Activated CD4-positive, alpha-beta memory T cell treated with anti-CD3 and anti-CD28 coated beads for 36 hours (primary cell): ENCODE measurements around the gene GBGT1. TPM values are rescaled to one million over a fixed set of nuclear protein-coding genes. Genes with fewer than 3 reads are reported as not detected.
A peak's percentile ranks its signal among the peaks of the same experiment; 100 is the strongest.

Experiments used
- CTCF ChIA-PET: fragments of 350-600 bp; sonication (Branson Sonifier 250); formaldehyde crosslinking; loops from one replicate; lab custom pipeline; 2021; ENCODE audit warnings: antibody characterized with exemption, inconsistent platforms; lab: Charles Lee
- POLR2A ChIA-PET: fragments of 350-600 bp; sonication (Branson Sonifier 250); formaldehyde crosslinking; loops from one replicate; lab custom pipeline; 2021; ENCODE audit warnings: antibody characterized with exemption; lab: Charles Lee
- DNase-seq: peaks from one replicate; pipeline ENCODE4 v3.0.0-alpha.2; 2020
- H3K27ac Mint-ChIP-seq: one replicate; pipeline ENCODE4 v1.8.0; 2021; ENCODE audit warnings: mixed read lengths
- H3K27me3 Mint-ChIP-seq: one replicate; pipeline ENCODE4 v1.8.0; 2021; ENCODE audit warnings: mixed read lengths
- H3K36me3 Mint-ChIP-seq: one replicate; pipeline ENCODE4 v1.8.0; 2021; ENCODE audit warnings: mixed read lengths
- H3K4me1 Mint-ChIP-seq: one replicate; pipeline ENCODE4 v1.8.0; 2021; ENCODE audit warnings: low read depth, mixed read lengths
- H3K4me3 Mint-ChIP-seq: one replicate; pipeline ENCODE4 v1.8.0; 2021; ENCODE audit warnings: mild to moderate bottlenecking, mixed read lengths
- H3K9me3 Mint-ChIP-seq: one replicate; pipeline ENCODE4 v1.8.0; 2021; ENCODE audit warnings: mixed read lengths
- intact Hi-C: fragments of 100-400 bp; cut with micrococcal nuclease; formaldehyde crosslinking; loops from one replicate; pipeline ENCODE4 v1.15.1; 2023
- total RNA-seq, 2 experiments: library from RNA; stranded (reverse); gene quantifications; one replicate each; pipeline ENCODE4 v1.2.3, GENCODE V29; 2021

The GBGT1 gene
- total RNA-seq, 2 experiments from 2014 or later = 3.2 to 3.6 TPM

DNA sequence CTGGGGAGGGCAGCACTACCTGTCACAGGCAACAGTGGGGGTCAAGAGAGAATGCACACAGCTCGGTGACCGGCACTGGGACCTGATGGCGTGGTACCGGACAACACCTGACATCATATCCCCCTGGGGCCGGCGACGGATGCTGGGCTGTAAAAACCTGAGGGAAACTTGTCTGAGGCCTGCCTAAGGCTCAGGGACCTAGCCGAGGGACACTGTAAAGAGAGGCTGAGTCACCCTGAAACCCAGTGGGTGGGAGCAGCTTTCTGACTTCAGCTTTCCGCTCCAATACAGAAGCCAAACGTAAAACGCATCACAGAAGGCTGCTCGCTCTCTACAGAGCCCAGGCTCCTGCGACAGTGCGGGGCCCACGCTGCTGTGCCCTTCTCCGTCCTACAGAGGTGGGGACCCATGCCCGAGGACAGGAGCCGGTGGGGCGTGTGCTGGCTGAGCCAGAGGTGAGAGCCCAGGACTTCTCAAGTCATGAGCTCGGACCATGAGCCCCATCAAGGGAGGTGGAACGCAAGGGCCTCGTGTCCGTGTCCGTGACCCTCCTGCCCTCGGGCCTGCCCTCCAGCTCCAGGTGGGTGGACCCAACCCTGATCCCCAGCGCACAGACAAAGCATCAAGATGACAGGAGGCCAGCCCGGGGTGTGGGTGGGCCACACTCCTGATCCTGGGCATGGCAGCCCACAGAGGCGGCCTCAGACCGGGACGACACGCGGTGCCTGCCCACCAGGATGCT, 47.9 kb downstream of the GBGT1 start:
- intact Hi-C loops = loop anchor here (1.0 kb wide), 2 partner anchors 20 to 32 kb away; no protein-coding TSS in a partner anchor
- Mint-ChIP-seq H3K27ac (peak overlapping the region; percentile 91), H3K4me1 (peaks cover 68% of the 10 kb centered on the region), H3K27me3 (no peaks in the 10 kb centered on the region), H3K9me3 (no peaks in the 10 kb centered on the region), H3K36me3 (peaks cover 4% of the 10 kb centered on the region), H3K4me3 (peak overlapping the region; percentile 56)
- CTCF ChIA-PET = interaction anchor here (0.6 to 26.8 kb wide), 7 partner anchors 12 to 91 kb away, joined by 3 to 552 read pairs (median 3); no protein-coding TSS in a partner anchor
- DNase-seq = peak; percentile 89
- POLR2A ChIA-PET = interaction anchor here (0.6 to 4.6 kb wide), 8 partner anchors 10 to 255 kb away, joined by 3 to 27 read pairs (median 4); partner anchors contain the start of gene GTF3C5

DNA sequence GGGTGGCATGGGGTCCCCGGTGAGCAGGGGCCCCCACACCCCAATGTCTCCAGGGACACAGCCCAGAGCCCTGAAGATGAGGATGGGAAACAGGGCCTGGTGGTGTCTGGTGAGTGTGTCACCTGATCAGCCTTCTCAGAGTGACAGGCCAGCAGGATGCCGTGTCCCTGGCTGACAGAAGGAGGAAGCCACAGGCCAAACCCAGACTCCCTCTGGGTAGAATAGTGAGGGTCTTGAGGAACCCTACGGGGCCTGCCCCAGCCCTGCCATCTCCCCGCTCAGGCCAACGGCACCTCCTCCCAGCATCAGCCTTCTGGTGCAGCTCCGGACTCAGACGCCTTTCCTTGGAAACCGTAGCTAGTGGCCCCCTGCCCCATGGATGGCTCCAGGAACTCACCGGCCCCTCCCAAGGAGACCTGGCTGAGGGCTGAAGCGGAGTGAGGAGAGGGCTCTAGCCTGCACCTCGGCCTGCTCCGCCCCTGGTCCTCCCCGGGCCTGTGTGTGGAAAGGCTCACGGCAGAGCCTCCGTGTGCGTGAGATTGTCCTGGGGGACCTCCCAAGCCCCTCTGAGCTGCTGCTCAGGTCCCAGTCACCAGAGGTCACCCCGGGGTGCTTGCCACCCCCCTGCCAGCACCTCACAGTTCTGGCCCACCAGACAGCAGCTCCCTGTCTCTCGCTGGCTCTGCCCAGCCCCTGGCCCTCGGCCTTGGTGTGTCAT, 48.7 kb downstream of the GBGT1 start:
- H3K4me1 Mint-ChIP-seq = peaks cover 72% of the 10 kb centered on the region

DNA sequence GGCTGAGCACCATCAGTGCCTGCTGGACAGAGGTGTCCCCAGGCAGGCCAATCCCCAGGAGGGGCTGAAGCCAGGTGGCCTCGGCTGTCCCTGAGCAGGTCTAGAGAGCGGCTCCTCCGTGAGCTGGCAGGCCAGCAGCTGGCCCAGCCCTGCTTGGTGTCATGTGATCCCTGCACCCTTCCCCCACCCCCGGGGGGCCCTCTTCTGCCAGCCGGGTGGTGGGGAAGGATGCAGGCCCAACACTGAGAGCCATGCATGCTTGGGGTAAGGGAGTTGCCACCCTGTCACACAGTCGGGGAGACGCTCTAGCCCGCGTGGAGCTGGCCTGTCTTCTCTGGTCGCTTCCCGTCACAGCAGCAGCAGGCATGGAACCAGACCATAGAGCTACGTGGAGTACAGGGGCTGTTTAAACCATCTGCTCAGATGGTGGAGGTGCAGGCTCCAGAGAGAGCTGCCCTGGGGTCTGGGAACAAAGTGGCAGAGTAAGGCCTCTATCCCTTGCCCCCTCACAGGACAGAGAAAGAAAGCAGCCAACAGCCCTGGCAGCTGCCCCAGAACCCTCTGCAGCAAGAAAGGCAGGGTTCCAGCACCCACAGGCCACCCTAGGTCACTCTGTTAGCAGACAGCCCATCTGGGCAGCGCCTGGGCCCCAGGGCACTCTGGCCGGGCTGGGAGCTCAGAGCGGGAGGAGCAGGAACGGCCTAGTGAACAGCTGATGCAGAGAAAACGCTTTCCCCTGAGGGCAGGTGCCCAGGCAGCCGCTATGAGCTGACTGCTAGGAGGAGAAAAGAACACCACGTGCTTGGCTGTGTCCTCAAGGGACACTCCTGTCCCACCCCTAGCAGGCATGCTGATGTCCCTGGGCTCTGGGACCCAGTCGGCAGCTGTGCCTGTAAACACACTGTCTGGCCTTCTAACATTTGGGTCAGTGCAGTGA, 49.5 kb downstream of the GBGT1 start:
- POLR2A ChIA-PET = interaction anchor here (0.9 to 1.8 kb wide), 4 partner anchors 9 to 83 kb away, joined by 3 to 5 read pairs (median 4); partner anchors contain the start of gene GTF3C5
- Mint-ChIP-seq H3K27me3 (no peaks in the 10 kb centered on the region), H3K4me3 (no peak overlapping the region), H3K4me1 (peaks cover 72% of the 10 kb centered on the region), H3K27ac (peak overlapping the region; percentile 72), H3K36me3 (peaks cover 15% of the 10 kb centered on the region), H3K9me3 (no peaks in the 10 kb centered on the region)
- intact Hi-C loops = no loop called here
- CTCF ChIA-PET = interaction anchor here (0.9 to 26.8 kb wide), 5 partner anchors 11 to 92 kb away, joined by 3 to 552 read pairs (median 6); no protein-coding TSS in a partner anchor
- DNase-seq = no peak

More for the DNA sequence above, 48.7 kb downstream of the GBGT1 start:
- ChIA-PET POLR2A (interaction anchor here (0.9 to 4.6 kb wide), 8 partner anchors 9 to 255 kb away, joined by 3 to 27 read pairs (median 4); partner anchors contain the start of gene GTF3C5), CTCF (interaction anchor here (0.6 to 26.8 kb wide), 10 partner anchors 11 to 93 kb away, joined by 3 to 552 read pairs (median 3); no protein-coding TSS in a partner anchor)
- no peaks in the 10 kb centered on the region for H3K9me3 Mint-ChIP-seq
- peak overlapping the region; percentile 56 for H3K4me3 Mint-ChIP-seq
- intact Hi-C loops = loop anchor here (1.0 kb wide), 2 partner anchors 20 to 32 kb away; no protein-coding TSS in a partner anchor
- H3K27me3 Mint-ChIP-seq = no peaks in the 10 kb centered on the region
- peak overlapping the region; percentile 91 for H3K27ac Mint-ChIP-seq
- no peak for DNase-seq
- peaks cover 8% of the 10 kb centered on the region for H3K36me3 Mint-ChIP-seq

DNA sequence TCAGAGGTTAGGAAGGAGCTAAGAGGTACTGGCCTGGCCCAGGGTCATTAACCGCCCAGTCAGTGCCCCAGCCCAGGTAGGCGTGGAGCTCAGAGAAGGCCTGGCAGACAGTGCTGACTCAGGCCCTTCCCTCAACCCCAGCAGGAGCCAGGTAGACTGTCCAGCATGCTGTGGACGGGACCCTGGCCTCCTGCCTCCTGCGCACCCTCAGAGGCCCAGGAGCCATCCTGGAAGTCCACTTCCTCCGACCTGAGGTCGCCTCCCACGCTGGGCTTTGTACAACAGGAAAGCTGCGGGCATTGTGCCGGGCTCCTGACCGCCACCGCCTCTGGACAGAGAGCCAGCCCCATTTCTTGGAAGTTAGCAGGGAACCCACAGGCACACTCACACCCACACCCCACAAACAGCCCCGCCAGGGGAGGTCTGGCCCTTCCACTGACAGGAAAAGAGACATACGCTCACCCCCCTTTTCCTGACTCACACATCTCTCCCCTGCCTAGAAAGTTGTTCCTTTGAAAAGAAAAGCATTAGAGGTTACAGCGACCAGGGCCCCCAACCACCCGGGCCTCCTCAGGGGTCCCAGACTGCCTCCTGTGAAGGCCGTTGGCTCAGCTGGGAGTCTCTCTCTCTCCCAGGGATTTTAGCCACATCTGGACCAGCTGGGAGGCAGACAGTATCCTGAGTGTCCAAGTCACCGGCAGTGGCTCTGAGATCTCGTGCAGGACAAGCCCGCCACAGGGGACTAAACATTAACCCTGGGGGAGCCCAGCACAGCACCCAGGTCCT, 50.4 kb downstream of the GBGT1 start:
- H3K27ac Mint-ChIP-seq = peak overlapping the region; percentile 72
- intact Hi-C loops = no loop called here
- ChIA-PET POLR2A (interaction anchor here (0.7 to 1.0 kb wide), 2 partner anchors 20 to 30 kb away, joined by 3 read pairs; no protein-coding TSS in a partner anchor), CTCF (interaction anchor here (1.0 to 26.8 kb wide), 4 partner anchors 11 to 91 kb away, joined by 3 to 552 read pairs (median 14); no protein-coding TSS in a partner anchor)
- peaks cover 16% of the 10 kb centered on the region for H3K36me3 Mint-ChIP-seq
- no peaks in the 10 kb centered on the region for H3K9me3 Mint-ChIP-seq
- peaks cover 65% of the 10 kb centered on the region for H3K4me1 Mint-ChIP-seq
- peak; percentile 57 for DNase-seq
- no peak overlapping the region for H3K4me3 Mint-ChIP-seq
- no peaks in the 10 kb centered on the region for H3K27me3 Mint-ChIP-seq

DNA sequence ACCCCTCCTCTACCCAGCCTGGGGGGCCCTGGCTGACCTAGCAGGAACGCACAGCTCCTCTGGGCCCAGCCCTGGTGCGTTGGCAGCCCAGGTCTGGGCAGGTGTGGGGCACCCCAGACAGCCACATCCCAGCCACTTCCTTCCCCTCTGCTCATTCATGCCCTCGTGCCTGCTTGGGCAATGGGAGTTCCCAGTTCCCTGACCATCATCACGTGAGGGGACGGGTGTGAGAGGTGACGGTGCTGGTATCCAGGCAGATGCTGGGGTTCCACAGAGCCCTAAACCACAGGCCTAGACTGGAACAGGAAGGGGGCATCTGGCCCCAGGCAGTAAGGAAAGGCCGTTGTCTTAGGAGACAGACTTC, 51.1 kb downstream of the GBGT1 start:
- no peak overlapping the region for H3K4me3 Mint-ChIP-seq
- H3K9me3 Mint-ChIP-seq = no peaks in the 10 kb centered on the region
- no peaks in the 10 kb centered on the region for H3K27me3 Mint-ChIP-seq
- H3K27ac Mint-ChIP-seq = peak overlapping the region; percentile 72
- POLR2A ChIA-PET = interaction anchor here (1.0 kb wide), 1 partner anchor 21 kb away, joined by 3 read pairs; no protein-coding TSS in a partner anchor
- H3K4me1 Mint-ChIP-seq = peaks cover 59% of the 10 kb centered on the region
- CTCF ChIA-PET = interaction anchor here (3.6 to 26.8 kb wide), 3 partner anchors 10 to 90 kb away, joined by 12 to 552 read pairs (median 15); no protein-coding TSS in a partner anchor
- peaks cover 23% of the 10 kb centered on the region for H3K36me3 Mint-ChIP-seq
- peak; percentile 64 for DNase-seq
- intact Hi-C loops = no loop called here

DNA sequence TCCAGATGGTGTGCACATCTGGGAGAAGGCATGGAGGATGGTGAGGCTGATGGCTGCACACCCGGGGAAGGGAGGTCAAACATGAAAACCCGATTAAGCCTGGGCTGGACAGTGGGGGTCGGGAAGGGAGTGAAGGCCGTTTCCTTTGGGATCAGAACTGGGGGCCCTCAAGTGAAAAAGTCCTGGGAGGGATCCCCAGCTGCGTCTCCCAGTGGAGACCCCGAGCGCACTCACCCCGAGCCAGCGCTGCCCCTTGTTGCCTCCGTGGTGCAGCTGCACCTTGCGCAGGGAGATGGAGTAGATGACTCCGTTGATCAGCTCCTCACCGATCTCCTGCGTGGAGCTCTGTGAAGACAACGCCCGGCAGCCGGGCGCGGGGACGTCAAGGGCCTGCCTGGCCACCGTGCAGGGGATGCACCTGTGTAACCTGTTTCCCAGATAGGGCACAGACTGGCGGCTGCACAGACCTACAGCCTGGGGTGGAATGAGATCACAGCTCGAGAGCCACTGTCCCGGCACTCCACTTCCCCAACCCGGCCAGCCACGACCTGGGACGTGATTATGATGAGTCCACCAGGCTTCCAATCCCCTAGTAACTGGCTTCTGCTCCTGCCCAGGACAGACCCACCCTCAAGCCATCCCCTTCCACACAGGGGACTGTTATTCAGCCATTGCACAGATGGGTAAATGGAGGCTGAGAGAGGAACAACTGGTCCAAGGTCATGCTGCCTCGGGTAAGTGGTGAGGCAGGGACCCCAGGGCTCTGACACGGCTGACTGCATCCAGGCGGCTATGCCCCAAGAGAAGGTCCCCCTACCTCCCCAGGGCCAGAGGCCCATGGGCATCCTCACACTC, 51.7 kb downstream of the GBGT1 start:
- Mint-ChIP-seq H3K9me3 (no peaks in the 10 kb centered on the region), H3K27me3 (no peaks in the 10 kb centered on the region), H3K4me1 (peaks cover 53% of the 10 kb centered on the region), H3K27ac (peak overlapping the region; percentile 72), H3K36me3 (peaks cover 24% of the 10 kb centered on the region), H3K4me3 (no peak overlapping the region)
- CTCF ChIA-PET = interaction anchor here (3.6 to 26.8 kb wide), 3 partner anchors 10 to 90 kb away, joined by 12 to 552 read pairs (median 15); no protein-coding TSS in a partner anchor
- DNase-seq = no peak
- intact Hi-C loops = no loop called here
- POLR2A ChIA-PET = no interaction called here

DNA sequence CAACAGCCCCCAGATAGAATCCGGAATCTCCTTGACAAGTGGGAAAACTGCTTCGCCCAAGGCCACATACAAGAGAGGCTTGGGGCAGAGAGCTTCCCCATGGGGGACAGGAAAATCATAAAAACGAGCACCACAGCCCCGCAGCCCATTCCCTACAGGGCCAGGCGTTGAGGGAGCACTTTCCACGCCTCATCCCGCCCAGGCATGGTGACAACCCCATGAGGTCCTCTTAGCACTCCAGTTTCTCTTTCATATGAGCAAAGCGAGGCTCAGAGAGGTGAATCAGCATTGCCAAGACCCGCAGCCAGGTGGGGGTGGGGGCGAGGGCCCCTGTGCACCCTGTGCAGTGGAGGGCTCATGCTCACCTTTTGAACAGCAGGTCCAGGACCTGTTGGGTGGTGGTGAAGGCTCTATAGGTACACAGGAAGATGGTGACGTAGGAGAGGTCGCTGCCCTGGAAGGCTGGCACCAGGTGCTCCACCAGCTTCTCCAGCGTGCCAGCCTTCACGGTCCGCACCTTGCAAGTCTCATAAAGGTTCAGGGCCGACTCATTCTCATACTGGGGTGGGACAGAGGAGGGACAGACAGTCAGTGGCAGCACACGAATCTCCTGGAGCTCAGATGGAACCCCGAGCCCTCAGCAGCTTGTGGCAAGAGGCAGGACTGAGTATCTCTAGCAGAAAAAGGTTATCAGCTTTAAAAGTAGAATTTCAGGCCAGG, 53.6 kb downstream of the GBGT1 start:
- ChIA-PET CTCF (interaction anchor here (0.8 to 26.8 kb wide), 3 partner anchors 8 to 70 kb away, joined by 3 to 552 read pairs (median 15); no protein-coding TSS in a partner anchor), POLR2A (no interaction called here)
- intact Hi-C loops = no loop called here
- Mint-ChIP-seq H3K4me3 (no peak overlapping the region), H3K9me3 (no peaks in the 10 kb centered on the region), H3K27me3 (no peaks in the 10 kb centered on the region), H3K27ac (peak overlapping the region; percentile 46), H3K36me3 (peaks cover 30% of the 10 kb centered on the region), H3K4me1 (peaks cover 36% of the 10 kb centered on the region)
- no peak for DNase-seq

DNA sequence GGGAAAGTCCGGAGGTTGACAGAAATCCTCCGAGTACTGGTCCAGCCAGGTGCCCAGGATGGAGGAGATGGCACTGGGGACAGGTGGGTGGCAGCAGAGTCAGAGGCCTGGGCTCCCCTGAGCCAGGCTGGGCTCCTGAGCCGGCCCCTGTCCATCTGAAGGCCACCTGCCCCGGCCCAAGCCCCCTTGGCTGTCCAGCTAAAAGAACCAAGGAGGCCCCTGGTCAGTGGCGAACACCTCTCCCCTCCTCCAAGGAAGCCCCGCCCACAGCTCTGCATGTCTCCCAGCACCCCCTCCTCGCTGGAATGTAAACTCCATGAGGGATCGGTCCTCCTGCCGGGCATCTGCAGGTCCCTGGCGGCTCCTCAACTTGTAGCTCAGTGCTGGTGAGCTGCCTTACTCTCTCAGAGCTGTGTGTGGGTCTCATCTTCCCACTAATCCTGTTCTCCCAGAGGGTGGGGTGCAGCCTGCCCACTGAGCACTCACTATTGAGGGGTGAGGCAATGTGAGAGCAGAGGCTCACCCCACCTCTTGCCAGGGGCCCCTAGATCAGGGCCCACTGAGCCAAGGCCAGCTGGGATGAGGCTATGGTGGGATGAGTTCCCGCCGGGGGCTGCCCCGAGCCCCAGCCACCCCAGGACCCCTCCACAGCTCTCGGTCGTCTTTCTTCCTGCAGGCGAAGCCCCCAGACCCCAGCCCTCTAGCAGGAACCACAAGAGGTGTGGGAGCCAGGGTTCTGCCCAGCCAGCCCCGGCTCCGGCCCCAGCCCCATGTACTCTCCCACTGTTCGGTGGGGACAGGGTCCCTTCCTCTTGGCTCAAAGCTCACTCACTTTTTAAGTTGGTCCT, 54.7 kb downstream of the GBGT1 start:
- Mint-ChIP-seq H3K27ac (no peak overlapping the region), H3K27me3 (no peaks in the 10 kb centered on the region), H3K36me3 (peaks cover 34% of the 10 kb centered on the region), H3K4me1 (peaks cover 26% of the 10 kb centered on the region), H3K9me3 (no peaks in the 10 kb centered on the region), H3K4me3 (no peak overlapping the region)
- POLR2A ChIA-PET = interaction anchor here (0.6 kb wide), 2 partner anchors 19 to 201 kb away, joined by 3 to 5 read pairs; no protein-coding TSS in a partner anchor
- CTCF ChIA-PET = interaction anchor here (0.9 to 26.8 kb wide), 3 partner anchors 38 to 130 kb away, joined by 3 to 552 read pairs (median 6); no protein-coding TSS in a partner anchor
- intact Hi-C loops = no loop called here
- DNase-seq = no peak
